Panc1 (cell line): ENCODE data around the gene MRGPRX1. TPM values are rescaled to one million over a fixed set of nuclear protein-coding genes. Genes with fewer than 3 reads are reported as not detected.
"Not testable (repeated sequence)": the region's sequence is repeated elsewhere in the genome, so short reads cannot be mapped to it uniquely, and the experiment has no call there.

ENCODE experiments used
- ATAC-seq: fragments of 200-7000 bp; cut with Tn5 transposase; 2 replicates; pipeline ENCODE4 v1.9.1; 2020; ENCODE audit warnings: mild to moderate bottlenecking, moderate library complexity
- BruUV-seq: library from RNA; stranded (reverse); fragments of 400-500 nt; replicated peaks from 2 replicates; lab custom pipeline; 2021; lab: Mats Ljungman, UMichigan
- CTCF ChIA-PET: fragments of 300-600 bp; sonication (Branson Sonifier 250); formaldehyde crosslinking; loops from one replicate; lab custom pipeline; 2022; ENCODE audit warnings: antibody characterized with exemption; lab: Charles Lee
- POLR2A ChIA-PET: fragments of 300-600 bp; sonication (Branson Sonifier 250); formaldehyde crosslinking; loops from one replicate; lab custom pipeline; 2022; ENCODE audit warnings: antibody characterized with exemption; lab: Charles Lee
- DNase-seq: peaks from one replicate; pipeline ENCODE4 v3.0.0-alpha.2; 2010; ENCODE audit warnings: low read depth, low spot score
- H3K27ac ChIP-seq: 2 replicates; pipeline ENCODE4 v1.5.1; 2011; ENCODE audit warnings: mild to moderate bottlenecking, low read length, inconsistent platforms
- H3K27me3 ChIP-seq: fragments of 200-500 bp; sonication (Bioruptor generic); 2 replicates; pipeline ENCODE4 v1.6.0; 2014; ENCODE audit warnings: low read length, inconsistent platforms; ENCODE audit not compliant: control insufficient read depth, insufficient read depth
- H3K36me3 ChIP-seq: fragments of 200-500 bp; sonication (Bioruptor generic); 2 replicates; pipeline ENCODE4 v1.5.1; 2014; ENCODE audit warnings: inconsistent platforms, mild to moderate bottlenecking, low read length, moderate library complexity; ENCODE audit not compliant: control insufficient read depth, insufficient read depth
- H3K4me1 ChIP-seq: 2 replicates; pipeline ENCODE4 v1.5.1; 2011; ENCODE audit warnings: inconsistent platforms, mild to moderate bottlenecking, low read length, moderate library complexity; ENCODE audit not compliant: control insufficient read depth, insufficient read depth
- H3K4me3 ChIP-seq, 2 experiments: 2 replicates each; pipeline ENCODE4 v1.5.1; 2011 to 2012; ENCODE audit warnings: low read depth in 2 of 2, low read length in 2 of 2, mild to moderate bottlenecking in 2 of 2, inconsistent platforms in 1 of 2, moderate library complexity in 1 of 2
- H3K9me3 ChIP-seq: fragments of 200-500 bp; sonication (Bioruptor generic); 2 replicates; pipeline ENCODE4 v1.5.1; 2014; ENCODE audit warnings: low read depth, mild to moderate bottlenecking, inconsistent platforms, low read length, moderate library complexity; ENCODE audit not compliant: control insufficient read depth, insufficient read depth
- POLR2AphosphoS5 ChIP-seq: IDR thresholded peaks from 2 replicates; pipeline ENCODE4 v1.6.1; 2012; ENCODE audit warnings: mild to moderate bottlenecking, low read depth, low read length, moderate library complexity
- REST ChIP-seq, 2 experiments: IDR thresholded peaks; 2 replicates each; pipeline ENCODE4 v1.6.1; 2011 to 2012; ENCODE audit warnings: low read depth in 2 of 2, control low read depth in 1 of 2, low read length in 1 of 2, mild to moderate bottlenecking in 1 of 2, moderate library complexity in 1 of 2; ENCODE audit not compliant: insufficient read depth in 1 of 2
- SIN3A ChIP-seq: IDR thresholded peaks from 2 replicates; pipeline ENCODE4 v1.6.1; 2012; ENCODE audit warnings: low read depth, mild to moderate bottlenecking, low read length, moderate library complexity, borderline replicate concordance; ENCODE audit not compliant: insufficient read depth
- TCF7L2 ChIP-seq: IDR thresholded peaks from 2 replicates; pipeline ENCODE4 v1.6.1; 2011; ENCODE audit warnings: mild to moderate bottlenecking, low read depth, low read length, inconsistent platforms
- in situ Hi-C: cut with HindIII; loops from 2 replicates; pipeline ENCODE4 v1.10.0; 2016; ENCODE audit warnings: low sequenced_read_pairs, low pct_unique_long_range_greater_than_20kb
- intact Hi-C: fragments of 100-400 bp; cut with micrococcal nuclease; formaldehyde crosslinking; loops from one replicate; pipeline ENCODE4 v1.10.0; 2022; ENCODE audit not compliant: unreplicated experiment
- total RNA-seq: library from RNA; stranded (reverse); gene quantifications from one replicate; pipeline ENCODE4 v1.2.1, GENCODE V29; 2021; ENCODE audit not compliant: unreplicated experiment
- TF ChIP-seq, protein P1 (sequence below): fragments of 450-650 bp; IDR thresholded peaks from 2 replicates; pipeline ENCODE4 v1.5.1; 2017; ENCODE audit warnings: mild to moderate bottlenecking

MRGPRX1 gene
- total RNA-seq, 1 experiment from 2014 or later = not detected

DNA sequence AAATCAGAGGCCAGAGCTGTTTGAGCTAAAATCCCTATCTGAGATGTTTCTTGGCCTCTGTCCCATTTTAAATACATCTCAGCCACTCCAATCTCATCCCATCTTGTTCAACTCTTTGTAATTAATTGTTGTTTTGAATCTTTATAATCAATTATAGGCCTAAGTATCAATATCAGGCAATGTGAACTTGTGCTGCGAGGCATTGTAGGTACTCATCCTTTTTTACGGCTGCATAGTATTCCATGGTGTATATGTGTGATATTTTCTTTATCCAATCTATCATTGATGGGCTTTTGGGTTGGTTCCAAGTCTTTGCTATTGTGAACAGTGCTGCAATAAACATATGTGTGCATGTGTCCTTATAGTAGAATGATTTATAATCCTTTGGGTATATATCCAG is 47.5 kb downstream of the MRGPRX1 start:
- intact Hi-C loops, BruUV-seq, H3K4me3 ChIP-seq, H3K27me3 ChIP-seq, ATAC-seq, H3K36me3 ChIP-seq, CTCF ChIA-PET, H3K27ac ChIP-seq, H3K9me3 ChIP-seq, DNase-seq, in situ Hi-C loops, POLR2A ChIA-PET, H3K4me1 ChIP-seq: not testable (repeated sequence)

DNA sequence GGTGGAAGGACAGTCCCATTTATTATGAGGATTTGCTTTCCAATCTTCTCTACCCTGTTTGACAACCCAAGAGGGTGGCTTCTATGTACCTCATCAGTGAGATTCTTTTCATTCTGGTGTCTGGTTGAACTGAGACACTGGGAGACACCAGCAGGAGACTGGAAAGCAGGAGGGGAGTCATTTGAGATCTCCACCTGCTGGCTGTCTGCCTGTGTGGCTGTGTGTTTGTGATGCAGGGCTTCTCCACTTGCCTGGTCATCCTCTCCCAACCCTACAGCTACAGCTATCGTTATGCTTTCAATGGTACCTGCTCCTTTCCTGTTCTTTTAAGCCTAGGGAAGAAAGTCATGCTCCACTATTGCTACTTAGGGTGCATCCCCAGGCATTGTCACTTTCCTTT is 48.6 kb downstream of the MRGPRX1 start:
- TF ChIP-seq POLR2AphosphoS5 (no peak), TCF7L2 (no peak), REST (IDR thresholded peaks at IDR 0.05; ENCODE audit: insufficient read depth in 1 of 2, low read depth in 2 of 2, low read length in 1 of 2) (no peak), SIN3A (no peak)
- TF ChIP-seq, protein P1, sequence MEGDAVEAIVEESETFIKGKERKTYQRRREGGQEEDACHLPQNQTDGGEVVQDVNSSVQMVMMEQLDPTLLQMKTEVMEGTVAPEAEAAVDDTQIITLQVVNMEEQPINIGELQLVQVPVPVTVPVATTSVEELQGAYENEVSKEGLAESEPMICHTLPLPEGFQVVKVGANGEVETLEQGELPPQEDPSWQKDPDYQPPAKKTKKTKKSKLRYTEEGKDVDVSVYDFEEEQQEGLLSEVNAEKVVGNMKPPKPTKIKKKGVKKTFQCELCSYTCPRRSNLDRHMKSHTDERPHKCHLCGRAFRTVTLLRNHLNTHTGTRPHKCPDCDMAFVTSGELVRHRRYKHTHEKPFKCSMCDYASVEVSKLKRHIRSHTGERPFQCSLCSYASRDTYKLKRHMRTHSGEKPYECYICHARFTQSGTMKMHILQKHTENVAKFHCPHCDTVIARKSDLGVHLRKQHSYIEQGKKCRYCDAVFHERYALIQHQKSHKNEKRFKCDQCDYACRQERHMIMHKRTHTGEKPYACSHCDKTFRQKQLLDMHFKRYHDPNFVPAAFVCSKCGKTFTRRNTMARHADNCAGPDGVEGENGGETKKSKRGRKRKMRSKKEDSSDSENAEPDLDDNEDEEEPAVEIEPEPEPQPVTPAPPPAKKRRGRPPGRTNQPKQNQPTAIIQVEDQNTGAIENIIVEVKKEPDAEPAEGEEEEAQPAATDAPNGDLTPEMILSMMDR = no peak
- no peak for ATAC-seq
- no peak for DNase-seq
- intact Hi-C loops = no loop called here
- no peaks in the 10 kb centered on the region for H3K4me1 ChIP-seq
- no peak overlapping the region for H3K4me3 ChIP-seq
- ChIA-PET POLR2A (no interaction called here), CTCF (no interaction called here)
- no TSS peak for BruUV-seq
- in situ Hi-C loops = no loop called here
- peaks cover 9% of the 10 kb centered on the region for H3K27me3 ChIP-seq
- H3K36me3 ChIP-seq = no peaks in the 10 kb centered on the region
- no peak overlapping the region for H3K27ac ChIP-seq
- no peaks in the 10 kb centered on the region for H3K9me3 ChIP-seq

Other genes starting within 250 kb of the MRGPRX1 start
- gene TMEM86A, start 240.6 kb downstream of the MRGPRX1 start, total RNA-seq = 0.31 TPM
- gene IGSF22, start 213.2 kb downstream of the MRGPRX1 start, total RNA-seq = not detected
- not detected for gene PTPN5, start 147.6 kb downstream of the MRGPRX1 start, total RNA-seq
- gene MRGPRX2, start 121.3 kb upstream of the MRGPRX1 start, total RNA-seq = not detected
- 24.3 TPM for gene ZDHHC13, start 177.8 kb upstream of the MRGPRX1 start, total RNA-seq